B cell (primary cell): ENCODE data around the gene TOMM40. TPM values are rescaled to one million over a fixed set of nuclear protein-coding genes. Genes with fewer than 3 reads are reported as not detected.

Experiments
- ATAC-seq: fragments of 200-7000 bp; cut with Tn5 transposase; one replicate; pipeline ENCODE4 v1.10.0; 2021; ENCODE audit warnings: low read depth, mild to moderate bottlenecking, moderate number of reproducible peaks, moderate library complexity
- CTCF ChIA-PET: fragments of 350-600 bp; sonication (Branson Sonifier 250); formaldehyde crosslinking; loops from one replicate; lab custom pipeline; 2021; ENCODE audit warnings: antibody characterized with exemption, inconsistent platforms; lab: Charles Lee
- POLR2A ChIA-PET: fragments of 350-600 bp; sonication (Branson Sonifier 250); formaldehyde crosslinking; loops from one replicate; lab custom pipeline; 2021; ENCODE audit warnings: antibody characterized with exemption; lab: Charles Lee
- DNase-seq: peaks from one replicate; pipeline ENCODE4 v3.0.0; 2013
- H2AFZ ChIP-seq: 2 replicates; pipeline ENCODE4 v1.6.1; 2012; ENCODE audit warnings: mild to moderate bottlenecking, low read depth, low read length; ENCODE audit not compliant: insufficient read depth, poor library complexity, severe bottlenecking
- H3K27ac ChIP-seq, 2 donors: 1 replicate in 1 of 2; 2 replicates in 1 of 2; pipeline ENCODE4 v1.5.1; 2012 to 2013; ENCODE audit warnings: low read length in 2 of 2, mild to moderate bottlenecking in 2 of 2, moderate library complexity in 1 of 2
- H3K27me3 ChIP-seq, 4 experiments: fragments of 200-600 bp in 1 of 4; sonication (generic) in 1 of 4; replicated peaks in 1 of 4; 1 replicate in 2 of 4; 2 replicates in 2 of 4; pipeline versions ENCODE4 v1.6.1 to v1.7.0; 2013 to 2016; ENCODE audit warnings: low read length in 3 of 4, mild to moderate bottlenecking in 2 of 4, mixed read lengths in 1 of 4, moderate library complexity in 1 of 4; ENCODE audit not compliant: insufficient read depth in 4 of 4, control insufficient read depth in 3 of 4; ENCODE audit errors: control extremely low read depth in 1 of 4
- H3K36me3 ChIP-seq, 2 experiments: replicated peaks in 1 of 2; 1 replicate in 1 of 2; 2 replicates in 1 of 2; pipeline versions ENCODE4 v1.6.1 to v1.7.1; 2013; ENCODE audit warnings: low read length in 1 of 2; ENCODE audit not compliant: insufficient read depth in 2 of 2, control insufficient read depth in 1 of 2; ENCODE audit errors: control extremely low read depth in 1 of 2, extremely low read depth in 1 of 2
- H3K4me1 ChIP-seq, 2 donors: fragments of 200-600 bp in 1 of 2; sonication (generic) in 1 of 2; 1 replicate in 1 of 2; 2 replicates in 1 of 2; pipeline versions ENCODE4 v1.5.1 to v1.6.1; 2013 to 2017; ENCODE audit warnings: low read length in 2 of 2; ENCODE audit not compliant: control insufficient read depth in 2 of 2, insufficient read depth in 2 of 2
- H3K4me2 ChIP-seq: replicated peaks from 2 replicates; pipeline ENCODE3; 2012; ENCODE audit warnings: mild to moderate bottlenecking, low read depth, low read length; ENCODE audit not compliant: poor library complexity, severe bottlenecking
- H3K4me3 ChIP-seq, 5 experiments: fragments of 200-600 bp in 1 of 5; sonication (generic) in 1 of 5; 1 replicate in 3 of 5; 2 replicates in 2 of 5; pipeline versions ENCODE4 v1.5.1 to v1.7.0; 2011 to 2016; ENCODE audit warnings: low read length in 4 of 5, mild to moderate bottlenecking in 4 of 5, low read depth in 2 of 5, control low read depth in 1 of 5, moderate library complexity in 1 of 5; ENCODE audit not compliant: insufficient read depth in 1 of 5; ENCODE audit errors: control extremely low read depth in 1 of 5, extremely low read depth in 1 of 5
- H3K79me2 ChIP-seq: fragments of 200-600 bp; sonication (generic); one replicate; pipeline ENCODE4 v1.6.0; 2016; ENCODE audit warnings: low read length; ENCODE audit not compliant: control insufficient read depth, insufficient read depth
- H3K9ac ChIP-seq: fragments of 200-600 bp; sonication (generic); 2 replicates; pipeline ENCODE4 v1.6.1; 2017; ENCODE audit warnings: mild to moderate bottlenecking, low read length, moderate library complexity
- H3K9me3 ChIP-seq, 3 donors: one replicate each; pipeline versions ENCODE4 v1.6.1 to v1.7.1; 2013; ENCODE audit warnings: low read length in 2 of 3; ENCODE audit not compliant: control insufficient read depth in 2 of 3, insufficient read depth in 1 of 3; ENCODE audit errors: control extremely low read depth in 1 of 3
- H4K20me1 ChIP-seq: 2 replicates; pipeline ENCODE4 v1.6.0; 2012; ENCODE audit warnings: mild to moderate bottlenecking, low read length; ENCODE audit not compliant: insufficient read depth, control insufficient read depth, poor library complexity, severe bottlenecking
- H3K27ac Mint-ChIP-seq: one replicate; pipeline ENCODE4 v1.8.0; 2021; ENCODE audit warnings: mixed read lengths
- H3K27me3 Mint-ChIP-seq: one replicate; pipeline ENCODE4 v1.8.0; 2021; ENCODE audit warnings: mixed read lengths
- H3K4me1 Mint-ChIP-seq: one replicate; pipeline ENCODE4 v1.8.0; 2021; ENCODE audit warnings: mixed read lengths
- H3K4me3 Mint-ChIP-seq: one replicate; pipeline ENCODE4 v1.8.0; 2021; ENCODE audit warnings: mixed read lengths
- H3K9me3 Mint-ChIP-seq: one replicate; pipeline ENCODE4 v1.8.0; 2022; ENCODE audit warnings: mixed read lengths; ENCODE audit not compliant: insufficient read depth
- CTCF ChIP-seq: fragments of 200-600 bp; IDR thresholded peaks from one replicate; pipeline ENCODE4 v1.8.0; 2022; ENCODE audit warnings: antibody characterized with exemption, mild to moderate bottlenecking
- EZH2 ChIP-seq: IDR thresholded peaks from 2 replicates; pipeline ENCODE4 v1.6.1; 2012; ENCODE audit warnings: borderline replicate concordance, low read depth, mild to moderate bottlenecking, moderate library complexity, low read length; ENCODE audit not compliant: insufficient read depth, poor library complexity, severe bottlenecking
- WGBS: methylation state at CpG from one replicate; pipeline ENCODE4 v1.1.5; 2013; ENCODE audit warnings: missing lambda C conversion rate; ENCODE audit not compliant: insufficient coverage; 5-methylcytosine and 5-hydroxymethylcytosine counted together
- intact Hi-C: fragments of 100-400 bp; cut with micrococcal nuclease; formaldehyde crosslinking; loops from one replicate; pipeline ENCODE4 v1.10.0; 2022
- polyA plus RNA-seq: library from polyadenylated mRNA; depleted of rRNA; stranded (reverse); fragments of >200 nt; gene quantifications from 2 replicates; pipeline ENCODE4 v1.2.3, GENCODE V29; 2012
- total RNA-seq, 2 donors: library from RNA; stranded (reverse); fragments of 120-200 nt in 1 of 2; gene quantifications; 1 replicate in 1 of 2; 2 replicates in 1 of 2; pipeline versions ENCODE4 v1.2.3 to v1.2.4, GENCODE V29; 2013 to 2022

TOMM40 gene
- total and polyA plus RNA-seq, 2 donors (not counting 1 experiment from before 2014, with no cell fraction given): 30.9 to 31.1 TPM

GRCh38 chr19:44893332-44894051, 2.4 kb downstream of the TOMM40 start:
- intact Hi-C loops: no loop called here

More at GRCh38 chr19:44893332-44894051, 2.4 kb downstream of the TOMM40 start:
- H3K79me2 ChIP-seq: peaks cover 25% of the 10 kb centered on the region
- H3K4me2 ChIP-seq: no peak overlapping the region
- no peaks in the 10 kb centered on the region for H3K27me3 ChIP-seq
- TF ChIP-seq EZH2: no peak
- no peak for TF ChIP-seq CTCF
- H3K4me3 Mint-ChIP-seq: peak overlapping the region; percentile 83
- 97% methylated on average over 12 of the region's 18 CpGs for WGBS
- ATAC-seq: no peak
- H2AFZ ChIP-seq: no peak overlapping the region
- ChIA-PET POLR2A (no interaction called here), CTCF (interaction anchor here (1.1 kb wide), 1 partner anchor 239 kb away, joined by 3 read pairs; no protein-coding TSS in a partner anchor)
- H3K9me3 ChIP-seq: peaks cover 0 to 3% (median 0%) of the 10 kb centered on the region in 3 donors
- no peak for DNase-seq
- H3K4me1 Mint-ChIP-seq: peaks cover 29% of the 10 kb centered on the region
- no peak overlapping the region for H3K27ac ChIP-seq
- H3K9ac ChIP-seq: no peak overlapping the region
- H3K4me1 ChIP-seq: peaks cover 16 to 21% of the 10 kb centered on the region in 2 donors
- H3K36me3 ChIP-seq: peaks cover 0 to 52% of the 10 kb centered on the region in 2 experiments
- H4K20me1 ChIP-seq: peaks cover 7% of the 10 kb centered on the region
- no peak overlapping the region for H3K27ac Mint-ChIP-seq
- no peaks in the 10 kb centered on the region for H3K9me3 Mint-ChIP-seq
- H3K4me3 ChIP-seq: no peak overlapping the region
- no peaks in the 10 kb centered on the region for H3K27me3 Mint-ChIP-seq
